Kidney glomerular epithelial cell (primary cell): ENCODE data around the gene NAA30.
"Not testable (repeated sequence)": the region's sequence is repeated elsewhere in the genome, so short reads cannot be mapped to it uniquely, and the experiment has no call there.

Experiments
- DNase-seq: peaks from one replicate; lab custom pipeline; 2025; lab: John Stamatoyannopoulos, UW

Gene NAA30

GRCh38 chr14:57390037-57390805 is at the start of gene NAA30:
NAA30 (plus strand) TSS chr14:57390586; CDS start chr14:57390958, 372 bp downstream.
- peak; percentile 89 for DNase-seq

- DNase-seq: not testable (repeated sequence)
Measured at GRCh38 chr14:57343545-57344297, 46.7 kb upstream of the NAA30 start.

- DNase-seq: no peak
Measured at GRCh38 chr14:57345106-57345505, 45.3 kb upstream of the NAA30 start.

- DNase-seq: no peak
Measured at GRCh38 chr14:57346741-57347140, 43.6 kb upstream of the NAA30 start.

GRCh38 chr14:57352396-57353170 is 37.8 kb upstream of the NAA30 start:
- DNase-seq: no peak

GRCh38 chr14:57355081-57355800 is 35.1 kb upstream of the NAA30 start:
- DNase-seq: no peak

- peak; percentile 33 for DNase-seq
Measured at GRCh38 chr14:57362361-57362760, 28.0 kb upstream of the NAA30 start.

GRCh38 chr14:57364659-57365450 is 25.5 kb upstream of the NAA30 start:
- DNase-seq: no peak

- DNase-seq: not testable (repeated sequence)
Measured at GRCh38 chr14:57370187-57370586, 20.2 kb upstream of the NAA30 start.

GRCh38 chr14:57371013-57371412 is 19.4 kb upstream of the NAA30 start:
- no peak for DNase-seq

GRCh38 chr14:57375156-57375555 is 15.2 kb upstream of the NAA30 start:
- no peak for DNase-seq

- DNase-seq: no peak
Measured at GRCh38 chr14:57378661-57379060, 11.7 kb upstream of the NAA30 start.

GRCh38 chr14:57380935-57381334 is 9.5 kb upstream of the NAA30 start:
- no peak for DNase-seq

- peak; percentile 49 for DNase-seq
Measured at GRCh38 chr14:57382283-57382682, 8.1 kb upstream of the NAA30 start.

- DNase-seq: no peak
Measured at GRCh38 chr14:57383125-57383745, 7.2 kb upstream of the NAA30 start.

- no peak for DNase-seq
Measured at GRCh38 chr14:57388067-57388466, 2.3 kb upstream of the NAA30 start.

- no peak for DNase-seq
Measured at GRCh38 chr14:57389646-57390036, 745 bp upstream of the NAA30 start.

GRCh38 chr14:57390806-57391516 is 575 bp downstream of the NAA30 start:
- DNase-seq: no peak

- DNase-seq: no peak
Measured at GRCh38 chr14:57391517-57392195, 1.3 kb downstream of the NAA30 start.
